ENCODE measurements around the gene JUP. TPM values are rescaled to one million over a fixed set of nuclear protein-coding genes. Genes with fewer than 3 reads are reported as not detected.
"Not testable (repeated sequence)": the region's sequence is repeated elsewhere in the genome, so short reads cannot be mapped to it uniquely, and the experiment has no call there.

JUP gene
- 0.12 and 0.39 TPM in 2 replicates for total RNA-seq

- Mint-ChIP-seq H3K27ac (no peak within 1 kb of the TSS), H3K36me3 (ENCODE audit: low read depth) (no peaks in the 10 kb centered on the region), H3K27me3 (ENCODE audit: insufficient read depth) (peaks cover 52% of the 10 kb centered on the region), H3K4me1 (ENCODE audit: low read depth) (peaks cover 11% of the 10 kb centered on the region), H3K4me3 (peak within 1 kb of the TSS; percentile 68), H3K9me3 (no peaks in the 10 kb centered on the region)
- peak; percentile 87 for DNase-seq (ENCODE audit: low spot score)
- intact Hi-C loops (cut with micrococcal nuclease), result loop anchor here (1.0 to 2.0 kb wide), 3 partner anchors 26 to 78 kb away; partner anchors contain the start of genes FKBP10 and KLHL11
Observed at GRCh38 chr17:41786227-41787020, at the start of gene JUP. TSS of gene JUP (minus strand) at chr17:41786711. CDS start at chr17:41771854, 14,857 bp downstream.

- Mint-ChIP-seq H3K27me3 (ENCODE audit: insufficient read depth) (peaks cover 4% of the 10 kb centered on the region), H3K9me3 (no peaks in the 10 kb centered on the region), H3K4me1 (ENCODE audit: low read depth) (peaks cover 11% of the 10 kb centered on the region), H3K27ac (peak within 1 kb of the TSS; percentile 65), H3K36me3 (ENCODE audit: low read depth) (peaks cover 13% of the 10 kb centered on the region), H3K4me3 (peak within 1 kb of the TSS; percentile 87)
- intact Hi-C loops (cut with micrococcal nuclease), result loop anchor here (1.0 kb wide), 1 partner anchor 29 kb away; the partner anchor contains the start of gene KLHL11
- DNase-seq (ENCODE audit: low spot score), result peak; percentile 53
Observed at GRCh38 chr17:41835800-41836549, 49.5 kb upstream of the JUP start, which contains the start of gene NT5C3B. TSS of gene NT5C3B (minus strand) at chr17:41836232. CDS start at chr17:41836193, 39 bp downstream.

- DNase-seq (ENCODE audit: low spot score), result no peak
- peak overlapping the region; percentile 65 for H3K27ac Mint-ChIP-seq
- peak overlapping the region; percentile 87 for H3K4me3 Mint-ChIP-seq
- H3K4me1 Mint-ChIP-seq (ENCODE audit: low read depth), result peaks cover 11% of the 10 kb centered on the region
- peaks cover 17% of the 10 kb centered on the region for H3K36me3 Mint-ChIP-seq (ENCODE audit: low read depth)
- no peaks in the 10 kb centered on the region for H3K9me3 Mint-ChIP-seq
- H3K27me3 Mint-ChIP-seq (ENCODE audit: insufficient read depth), result peaks cover 4% of the 10 kb centered on the region
- intact Hi-C loops (cut with micrococcal nuclease), result no loop called here
Observed at GRCh38 chr17:41835214-41835799, 48.8 kb upstream of the JUP start.

- H3K27me3 Mint-ChIP-seq (ENCODE audit: insufficient read depth); H3K4me1 Mint-ChIP-seq (ENCODE audit: low read depth); H3K4me3 Mint-ChIP-seq; H3K9me3 Mint-ChIP-seq; DNase-seq (ENCODE audit: low spot score); H3K27ac Mint-ChIP-seq; intact Hi-C loops (cut with micrococcal nuclease): not testable (repeated sequence)
- H3K36me3 Mint-ChIP-seq (ENCODE audit: low read depth), result peaks cover 24% of the 10 kb centered on the region
Observed at GRCh38 chr17:41829961-41830360, 43.5 kb upstream of the JUP start.

GRCh38 chr17:41825175-41825845 lies 38.8 kb upstream of the JUP start:
- no peak for DNase-seq (ENCODE audit: low spot score)
- H3K27ac Mint-ChIP-seq, result no peak overlapping the region
- no peaks in the 10 kb centered on the region for H3K27me3 Mint-ChIP-seq (ENCODE audit: insufficient read depth)
- intact Hi-C loops (cut with micrococcal nuclease), result no loop called here
- H3K36me3 Mint-ChIP-seq (ENCODE audit: low read depth), result peaks cover 13% of the 10 kb centered on the region
- H3K4me1 Mint-ChIP-seq (ENCODE audit: low read depth), result no peaks in the 10 kb centered on the region
- H3K9me3 Mint-ChIP-seq, result no peaks in the 10 kb centered on the region
- no peak overlapping the region for H3K4me3 Mint-ChIP-seq

GRCh38 chr17:41824086-41824485 lies 37.6 kb upstream of the JUP start:
- Mint-ChIP-seq H3K4me3 (no peak overlapping the region), H3K36me3 (ENCODE audit: low read depth) (peaks cover 5% of the 10 kb centered on the region), H3K27me3 (ENCODE audit: insufficient read depth) (no peaks in the 10 kb centered on the region), H3K9me3 (no peaks in the 10 kb centered on the region), H3K4me1 (ENCODE audit: low read depth) (no peaks in the 10 kb centered on the region), H3K27ac (no peak overlapping the region)
- DNase-seq (ENCODE audit: low spot score), result no peak
- intact Hi-C loops (cut with micrococcal nuclease), result no loop called here

- DNase-seq (ENCODE audit: low spot score), result no peak
- intact Hi-C loops (cut with micrococcal nuclease), result no loop called here
- Mint-ChIP-seq H3K4me1 (ENCODE audit: low read depth) (no peaks in the 10 kb centered on the region), H3K27ac (no peak overlapping the region), H3K36me3 (ENCODE audit: low read depth) (peaks cover 2% of the 10 kb centered on the region), H3K27me3 (ENCODE audit: insufficient read depth) (no peaks in the 10 kb centered on the region), H3K4me3 (no peak overlapping the region), H3K9me3 (no peaks in the 10 kb centered on the region)
Observed at GRCh38 chr17:41823580-41823979, 37.1 kb upstream of the JUP start.

- no peaks in the 10 kb centered on the region for H3K4me1 Mint-ChIP-seq (ENCODE audit: low read depth)
- H3K27ac Mint-ChIP-seq, result no peak overlapping the region
- no peaks in the 10 kb centered on the region for H3K9me3 Mint-ChIP-seq
- H3K27me3 Mint-ChIP-seq (ENCODE audit: insufficient read depth), result no peaks in the 10 kb centered on the region
- peaks cover 2% of the 10 kb centered on the region for H3K36me3 Mint-ChIP-seq (ENCODE audit: low read depth)
- no peak for DNase-seq (ENCODE audit: low spot score)
- no peak overlapping the region for H3K4me3 Mint-ChIP-seq
- intact Hi-C loops (cut with micrococcal nuclease), result no loop called here
Observed at GRCh38 chr17:41823141-41823524, 36.6 kb upstream of the JUP start.

GRCh38 chr17:41822216-41823140 lies 36.0 kb upstream of the JUP start:
- H3K27me3 Mint-ChIP-seq (ENCODE audit: insufficient read depth), result no peaks in the 10 kb centered on the region
- peaks cover 2% of the 10 kb centered on the region for H3K36me3 Mint-ChIP-seq (ENCODE audit: low read depth)
- no peak for DNase-seq (ENCODE audit: low spot score)
- intact Hi-C loops (cut with micrococcal nuclease), result no loop called here
- H3K4me1 Mint-ChIP-seq (ENCODE audit: low read depth), result no peaks in the 10 kb centered on the region
- no peak overlapping the region for H3K4me3 Mint-ChIP-seq
- no peaks in the 10 kb centered on the region for H3K9me3 Mint-ChIP-seq
- H3K27ac Mint-ChIP-seq, result peak overlapping the region; percentile 11

GRCh38 chr17:41821776-41822175 lies 35.3 kb upstream of the JUP start:
- no peaks in the 10 kb centered on the region for H3K4me1 Mint-ChIP-seq (ENCODE audit: low read depth)
- H3K9me3 Mint-ChIP-seq, result no peaks in the 10 kb centered on the region
- peaks cover 2% of the 10 kb centered on the region for H3K36me3 Mint-ChIP-seq (ENCODE audit: low read depth)
- intact Hi-C loops (cut with micrococcal nuclease), result no loop called here
- no peak for DNase-seq (ENCODE audit: low spot score)
- no peak overlapping the region for H3K4me3 Mint-ChIP-seq
- H3K27me3 Mint-ChIP-seq (ENCODE audit: insufficient read depth), result no peaks in the 10 kb centered on the region
- H3K27ac Mint-ChIP-seq, result no peak overlapping the region

- no peaks in the 10 kb centered on the region for H3K36me3 Mint-ChIP-seq (ENCODE audit: low read depth)
- no peaks in the 10 kb centered on the region for H3K4me1 Mint-ChIP-seq (ENCODE audit: low read depth)
- no peak overlapping the region for H3K27ac Mint-ChIP-seq
- intact Hi-C loops (cut with micrococcal nuclease), result loop anchor here (10.0 kb wide), 1 partner anchor 47 kb away; the partner anchor contains the start of gene KLHL11
- DNase-seq (ENCODE audit: low spot score), result no peak
- H3K27me3 Mint-ChIP-seq (ENCODE audit: insufficient read depth), result peaks cover 4% of the 10 kb centered on the region
- H3K9me3 Mint-ChIP-seq, result no peaks in the 10 kb centered on the region
- H3K4me3 Mint-ChIP-seq, result no peak overlapping the region
Observed at GRCh38 chr17:41818024-41818423, 31.5 kb upstream of the JUP start.

Data from activated T-helper 1 cell treated with anti-CD3 and anti-CD28 coated beads, Interleukin-12 subunit alpha, Interleukin-12 subunit beta, Interleukin-2, Interleukin-4 antibody, amounts not matched to agents 30 ng/mL and 10 ng/mL and 1 ng/mL, durations not matched to agents 14 hours and 24 hours and 36 hours (primary cell).